GM19452 (cell line): Measurements from ENCODE around the gene USP25.

Experiments used
- ATAC-seq: cut with Tn5 transposase; IDR thresholded peaks from one replicate; pipeline ENCODE4 v1.9.1; 2021; ENCODE audit not compliant: unreplicated experiment

USP25 gene

DNA sequence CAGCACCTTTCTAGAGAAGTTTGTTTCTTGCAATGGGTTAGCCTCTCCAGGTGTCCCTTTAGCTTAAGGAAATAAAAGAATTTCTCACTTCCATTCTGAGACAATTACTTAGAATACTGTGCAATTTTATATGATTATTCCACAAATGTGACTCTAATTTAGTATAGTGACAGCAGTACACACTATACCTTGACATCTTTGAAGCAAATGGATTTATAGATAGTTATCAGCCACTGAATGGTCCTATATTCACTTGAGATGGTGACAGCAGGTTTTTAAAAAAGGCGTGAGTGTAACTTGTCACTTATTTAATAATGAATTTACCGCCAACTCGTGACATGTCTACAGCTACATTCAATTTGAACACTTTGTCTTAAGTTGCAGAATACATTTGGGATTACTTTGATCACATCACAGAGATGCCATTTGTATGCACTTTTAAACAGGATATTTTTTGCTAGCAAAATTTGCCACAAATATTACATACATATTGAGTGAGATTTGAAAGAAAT is 71.6 kb downstream of the USP25 start:
- ATAC-seq, result no peak

DNA sequence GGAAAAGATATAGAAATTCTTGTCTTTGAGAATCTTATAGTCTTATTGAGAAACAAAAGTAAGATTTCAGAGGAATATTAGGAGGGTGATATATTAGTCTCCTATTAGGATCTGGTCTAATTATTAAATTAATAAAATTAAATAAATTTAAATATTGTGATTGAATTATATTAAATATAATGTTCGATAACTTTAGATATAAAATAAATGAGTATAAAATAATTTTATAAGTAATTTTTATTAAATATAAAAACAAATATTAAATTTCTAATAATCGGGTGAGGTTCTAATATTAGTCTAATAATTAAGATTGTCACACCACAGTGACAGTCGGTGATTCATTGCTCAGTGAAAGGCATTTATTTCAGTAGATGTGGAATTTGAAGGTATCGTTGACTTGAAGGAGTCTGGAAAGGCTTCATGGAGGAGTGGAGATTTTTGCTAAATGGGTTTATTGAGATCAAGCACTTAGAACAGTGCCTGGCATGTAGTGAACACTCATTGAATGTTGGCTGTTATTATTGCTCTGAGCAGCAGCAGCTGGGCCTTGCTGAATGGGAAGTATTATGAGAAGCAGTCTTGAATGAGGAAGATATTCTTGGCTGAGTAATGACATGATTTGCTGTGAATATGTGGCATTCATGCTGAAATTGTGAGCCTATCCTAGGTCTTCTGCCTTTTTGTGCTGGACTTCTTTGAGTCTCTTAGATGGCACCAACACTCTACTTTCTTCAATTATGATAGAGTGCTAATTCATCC is 74.6 kb downstream of the USP25 start:
- ATAC-seq, result no peak

- no peak for ATAC-seq
Measured at GRCh38 chr21:15809065-15809464, 79.3 kb downstream of the USP25 start.

GRCh38 chr21:15809818-15810217 is 80.0 kb downstream of the USP25 start:
- ATAC-seq, result no peak

DNA sequence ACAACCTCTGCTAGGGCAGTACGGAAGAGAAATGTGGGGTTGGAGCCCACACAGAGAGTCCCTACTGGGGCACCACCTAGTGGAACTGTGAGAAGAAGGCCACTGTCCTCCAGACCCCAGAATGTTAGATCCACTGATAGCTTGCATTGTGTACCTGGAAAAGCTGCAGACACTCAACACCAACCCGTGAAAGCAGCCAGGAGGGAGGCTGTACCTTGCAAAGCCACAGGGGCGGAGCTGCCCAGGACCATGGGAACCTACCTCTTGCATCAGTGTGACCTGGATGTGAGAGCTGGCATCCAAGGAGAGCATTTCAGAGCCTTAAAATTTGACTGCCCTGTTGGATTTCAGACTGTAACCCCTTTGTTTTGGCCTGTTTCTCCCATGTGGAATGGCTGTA is 85.5 kb downstream of the USP25 start:
- ATAC-seq, result no peak

DNA sequence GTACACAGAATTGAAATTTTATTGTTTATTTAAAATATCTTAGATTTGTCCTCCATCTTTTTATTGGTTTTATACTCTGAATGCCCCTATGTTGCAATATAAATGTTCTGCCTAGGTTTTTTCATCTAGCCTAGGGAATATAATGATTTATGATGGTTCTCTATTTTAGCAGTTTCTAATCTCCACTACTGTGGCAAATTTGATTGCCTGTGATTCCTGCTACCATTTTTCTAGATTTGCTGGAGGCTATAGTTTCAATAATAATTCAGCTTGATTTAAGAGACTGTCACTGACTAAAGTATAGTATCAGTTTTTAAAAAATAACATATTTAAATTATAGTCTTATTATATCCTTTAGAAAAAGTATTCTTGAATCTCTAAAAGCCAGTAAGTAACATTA is 90.5 kb downstream of the USP25 start:
- no peak for ATAC-seq

GRCh38 chr21:15820852-15821379 is 91.1 kb downstream of the USP25 start:
- ATAC-seq, result no peak

DNA sequence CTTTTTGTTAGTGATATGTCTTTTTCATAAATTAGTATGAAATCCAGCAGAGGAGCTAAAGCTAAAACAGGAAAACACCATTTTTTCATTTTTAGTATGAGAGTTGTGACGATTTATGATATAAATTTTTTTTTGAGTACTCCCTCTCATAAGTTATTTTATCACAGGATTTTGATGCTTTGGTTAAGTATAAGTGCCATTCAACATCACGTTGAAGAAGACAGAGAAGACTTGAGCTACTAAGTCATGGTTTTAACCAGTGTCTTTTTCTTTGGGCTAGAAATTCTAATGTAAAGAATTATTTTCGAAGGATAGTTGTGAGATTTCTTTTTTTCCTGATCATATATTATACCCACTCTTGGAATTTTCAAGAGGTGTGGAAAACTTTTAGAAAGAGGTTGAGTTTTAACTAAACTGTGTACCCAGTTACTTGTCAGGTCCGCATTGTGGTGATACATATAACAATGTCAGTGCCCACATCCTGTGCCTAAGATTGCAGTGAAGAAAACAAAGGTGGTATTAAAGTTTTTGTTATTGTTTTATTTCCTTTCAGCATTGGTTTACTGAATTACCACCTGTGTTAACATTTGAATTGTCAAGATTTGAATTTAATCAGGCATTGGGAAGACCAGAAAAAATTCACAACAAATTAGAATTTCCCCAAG is 93.8 kb downstream of the USP25 start:
- no peak for ATAC-seq

DNA sequence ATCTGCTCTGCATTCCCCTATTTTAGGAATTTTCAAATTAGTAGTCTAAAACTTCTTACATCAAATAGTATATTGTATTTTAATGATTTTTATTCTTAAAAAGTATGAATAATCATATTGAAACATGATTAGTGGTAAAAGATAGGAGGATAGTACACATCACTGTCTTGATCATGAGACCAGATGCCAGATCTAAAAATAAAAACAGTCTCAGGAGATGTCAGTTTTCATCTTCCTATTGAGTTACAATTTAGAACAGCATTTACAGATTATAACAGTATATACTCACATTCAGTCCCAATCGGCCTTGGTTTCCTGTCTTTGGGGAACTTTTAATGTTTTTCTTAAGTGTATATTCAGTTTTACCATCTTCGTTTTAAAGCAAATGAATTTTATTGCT is 95.9 kb downstream of the USP25 start:
- ATAC-seq, result no peak

GRCh38 chr21:15826147-15826780 is 96.5 kb downstream of the USP25 start:
- ATAC-seq, result peak; percentile 56

DNA sequence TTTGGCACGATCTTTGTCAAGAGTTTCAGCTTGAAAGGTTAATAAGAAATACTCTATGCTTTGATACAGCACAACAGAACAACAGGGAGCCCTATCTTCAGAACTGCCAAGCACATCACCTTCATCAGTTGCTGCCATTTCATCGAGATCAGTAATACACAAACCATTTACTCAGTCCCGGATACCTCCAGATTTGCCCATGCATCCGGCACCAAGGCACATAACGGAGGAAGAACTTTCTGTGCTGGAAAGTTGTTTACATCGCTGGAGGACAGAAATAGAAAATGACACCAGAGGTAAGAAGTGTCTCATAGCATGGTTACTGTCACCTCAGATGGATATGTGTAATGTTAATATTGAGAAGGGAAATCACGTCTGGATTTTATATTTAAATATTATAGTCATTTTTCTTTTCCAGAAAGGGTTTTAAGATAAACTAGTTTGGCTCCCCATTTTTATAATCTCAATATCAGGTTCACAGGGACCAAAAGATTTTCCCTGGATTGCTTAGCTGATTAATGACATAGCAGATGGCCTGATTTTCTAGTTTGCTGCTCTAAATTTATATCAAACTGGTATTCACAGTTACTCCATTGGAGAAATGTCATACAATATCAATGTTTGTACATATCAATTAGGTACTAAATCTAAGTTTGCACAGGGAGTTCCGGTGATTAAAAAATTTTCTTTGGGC is 97.3 kb downstream of the USP25 start:
- ATAC-seq, result no peak

- no peak for ATAC-seq
Measured at GRCh38 chr21:15831497-15831896, 101.7 kb downstream of the USP25 start.

DNA sequence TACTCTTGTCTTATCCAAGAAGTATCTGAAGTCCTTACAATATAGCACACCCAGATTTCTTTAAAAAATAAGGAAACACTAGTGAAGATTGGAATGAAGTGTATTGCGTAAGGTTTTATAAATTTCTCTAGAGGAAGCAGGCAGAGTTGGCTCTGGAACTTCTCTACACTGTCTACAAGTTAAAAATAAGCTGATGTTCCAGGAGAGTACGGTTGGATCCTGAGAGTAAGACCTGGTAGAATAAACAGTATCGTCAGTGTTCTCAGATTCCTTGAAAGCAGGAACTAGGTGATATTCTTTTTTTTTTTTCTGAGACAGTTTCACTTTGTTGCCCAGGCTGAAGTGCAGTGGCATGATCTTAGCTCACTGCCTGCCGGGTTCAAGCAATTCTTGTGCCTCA is 107.9 kb downstream of the USP25 start:
- no peak for ATAC-seq

- no peak for ATAC-seq
Measured at GRCh38 chr21:15839026-15839425, 109.2 kb downstream of the USP25 start.

DNA sequence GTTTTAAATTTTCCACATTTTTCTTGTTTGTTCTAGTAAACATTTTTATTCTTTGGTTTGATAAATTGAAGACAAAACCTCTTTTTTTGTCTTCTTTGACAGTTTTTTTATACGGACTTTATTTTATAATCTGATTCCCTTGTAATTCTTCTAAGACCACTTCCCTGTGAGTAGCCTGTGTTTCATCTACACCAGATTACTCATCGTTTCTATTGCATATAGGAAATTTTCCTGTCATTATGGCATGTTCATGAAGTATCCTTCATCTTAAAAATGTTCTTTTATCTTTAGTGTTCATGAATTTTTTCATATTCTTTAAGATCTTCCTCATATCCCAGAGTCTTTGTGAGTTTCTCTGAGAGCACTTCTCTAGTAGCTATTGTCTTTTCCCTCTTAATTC is 109.8 kb downstream of the USP25 start:
- no peak for ATAC-seq

GRCh38 chr21:15840406-15840805 is 110.6 kb downstream of the USP25 start:
- ATAC-seq, result no peak

- ATAC-seq, result no peak
Measured at GRCh38 chr21:15841856-15842564, 112.2 kb downstream of the USP25 start.

DNA sequence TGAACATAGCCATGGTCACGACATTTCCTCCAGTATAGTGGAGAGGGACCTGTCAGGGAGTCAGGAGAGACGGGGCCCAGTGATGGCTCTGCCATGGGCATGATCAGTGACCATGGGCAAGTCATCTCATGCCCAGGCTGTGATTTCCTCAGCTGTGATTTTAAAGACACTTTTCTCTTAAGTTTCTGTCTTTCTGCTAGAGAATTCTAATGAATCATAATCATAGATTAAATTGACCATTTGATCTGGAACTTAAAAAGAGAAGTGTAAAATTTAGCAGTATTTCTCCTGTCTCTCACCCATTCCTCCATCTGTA is 112.7 kb downstream of the USP25 start:
- no peak for ATAC-seq

DNA sequence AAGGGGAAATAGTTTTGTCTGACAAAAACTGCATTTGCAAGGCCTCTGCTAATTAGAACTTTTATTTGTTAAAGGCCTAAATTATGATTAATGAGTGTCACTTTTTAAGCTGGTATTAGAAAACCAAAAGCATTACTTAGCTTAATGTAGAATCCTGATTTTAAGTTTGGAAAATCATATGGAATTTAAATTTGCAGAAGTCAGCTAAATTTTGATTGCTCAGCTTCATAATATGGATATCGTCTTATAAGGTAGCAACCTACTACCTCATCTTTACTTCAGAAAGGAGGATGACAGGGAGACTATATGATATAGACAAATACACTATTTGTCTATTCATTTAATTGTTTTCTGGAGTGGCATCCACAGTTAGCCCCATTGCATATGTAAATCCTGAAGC is 114.0 kb downstream of the USP25 start:
- ATAC-seq, result no peak

DNA sequence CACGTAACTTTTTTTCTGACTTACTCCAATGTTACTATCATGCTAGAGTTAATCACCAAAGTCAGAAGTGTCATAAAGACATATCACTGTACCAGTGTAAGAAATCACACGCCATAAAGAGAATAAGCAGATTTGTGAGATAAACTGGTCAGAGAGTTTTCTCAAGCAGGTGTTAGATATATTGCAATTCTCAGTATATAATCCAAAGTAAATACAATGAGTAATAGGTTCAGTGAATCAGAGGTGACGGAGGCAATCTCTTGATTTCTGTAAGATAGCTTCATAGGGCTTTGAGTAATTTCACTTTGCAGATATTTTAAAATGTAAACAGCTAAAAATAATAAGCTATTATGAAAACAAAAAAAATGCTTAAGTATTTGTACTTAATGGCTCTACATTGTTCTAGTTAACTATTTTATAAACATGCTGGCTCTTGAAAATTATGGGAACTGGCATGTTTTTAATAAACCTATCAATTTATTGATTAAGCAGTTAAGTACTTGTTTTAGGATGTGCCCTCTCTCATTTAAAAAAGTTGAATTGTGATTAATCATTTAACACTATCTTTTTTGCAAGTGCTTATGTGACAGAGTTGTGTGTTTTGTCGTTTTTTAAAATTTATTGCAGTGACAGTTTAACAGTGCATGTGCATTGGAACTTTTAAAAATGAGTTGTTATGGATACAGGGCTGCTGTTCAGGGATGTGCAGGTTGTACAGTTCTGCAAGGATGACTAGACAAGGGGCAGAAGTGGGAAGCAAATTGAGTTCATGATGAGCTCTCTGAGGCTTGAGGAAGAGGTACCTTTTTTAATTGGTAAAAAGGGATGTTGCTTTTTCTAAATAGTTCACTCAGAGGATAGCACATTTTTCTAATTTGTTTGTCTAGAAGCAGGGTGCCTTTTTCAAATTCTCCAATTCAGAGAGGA is 119.1 kb downstream of the USP25 start:
- ATAC-seq, result no peak
